Measurements from ENCODE around the gene PSME3IP1. TPM values are rescaled to one million over a fixed set of nuclear protein-coding genes. Genes with fewer than 3 reads are reported as not detected.
"Not testable (repeated sequence)": the region's sequence is repeated elsewhere in the genome, so short reads cannot be mapped to it uniquely, and the experiment has no call there.

The PSME3IP1 gene
- total RNA-seq, 4 donors from 2014 or later, result 38.8 to 68.9 (median 64.9) TPM

GRCh38 chr16:57113664-57114063, 72.2 kb downstream of the PSME3IP1 start:
- TF ChIP-seq POLR2A (IDR thresholded peaks at IDR 0.05) (no peak), CTCF (IDR thresholded peaks at IDR 0.05) (no peak)
- no peak overlapping the region for H3K4me3 ChIP-seq (ENCODE audit: low read depth, poor library complexity, severe bottlenecking)
- no peak for DNase-seq (ENCODE audit: low spot score in 2 of 2)
- intact Hi-C loops (cut with DNase I; ENCODE audit: low total_unique reads), result no loop called here
- WGBS, 2 donors, result 88 to 90% methylated on average over 5 of the region's 5 CpGs

- no peak overlapping the region for H3K4me3 ChIP-seq (ENCODE audit: low read depth, poor library complexity, severe bottlenecking)
- WGBS, 2 donors, result 84 to 90% methylated on average over 14 of the region's 14 CpGs
- DNase-seq (ENCODE audit: low spot score in 2 of 2), result no peak
- no peak for TF ChIP-seq POLR2A (IDR thresholded peaks at IDR 0.05)
- intact Hi-C loops (cut with DNase I; ENCODE audit: low total_unique reads), result no loop called here
Observed at GRCh38 chr16:57113042-57113453, 72.8 kb downstream of the PSME3IP1 start.

- intact Hi-C loops (cut with DNase I; ENCODE audit: low total_unique reads), result no loop called here
- H3K4me3 ChIP-seq (ENCODE audit: low read depth, poor library complexity, severe bottlenecking), result no peak overlapping the region
- no peak for TF ChIP-seq POLR2A (IDR thresholded peaks at IDR 0.05)
- no peak for TF ChIP-seq CTCF (IDR thresholded peaks at IDR 0.05)
- no peak for DNase-seq (ENCODE audit: low spot score in 2 of 2)
- 69 to 81% methylated on average over 10 of the region's 10 CpGs for WGBS, 2 donors
Observed at GRCh38 chr16:57112403-57113041, 73.3 kb downstream of the PSME3IP1 start.

GRCh38 chr16:57111420-57111819, 74.4 kb downstream of the PSME3IP1 start:
- intact Hi-C loops (cut with DNase I; ENCODE audit: low total_unique reads), result no loop called here
- 93 to 96% methylated on average over 2 of the region's 2 CpGs for WGBS, 2 donors

GRCh38 chr16:57110937-57111336, 74.9 kb downstream of the PSME3IP1 start:
- WGBS, 2 donors, result 89 to 94% methylated on average over 4 of the region's 4 CpGs
- H3K4me3 ChIP-seq (ENCODE audit: low read depth, poor library complexity, severe bottlenecking), result no peak overlapping the region
- TF ChIP-seq POLR2A (IDR thresholded peaks at IDR 0.05), result no peak
- TF ChIP-seq CTCF (IDR thresholded peaks at IDR 0.05), result no peak
- intact Hi-C loops (cut with DNase I; ENCODE audit: low total_unique reads), result no loop called here
- no peak for DNase-seq (ENCODE audit: low spot score in 2 of 2)

More at GRCh38 chr16:57111420-57111819, 74.4 kb downstream of the PSME3IP1 start:
- DNase-seq (ENCODE audit: low spot score in 2 of 2), result no peak
- H3K4me3 ChIP-seq (ENCODE audit: low read depth, poor library complexity, severe bottlenecking), result no peak overlapping the region
- TF ChIP-seq POLR2A (IDR thresholded peaks at IDR 0.05) (no peak), CTCF (IDR thresholded peaks at IDR 0.05) (no peak)

GRCh38 chr16:57109259-57110105, 76.4 kb downstream of the PSME3IP1 start:
- intact Hi-C loops (cut with DNase I; ENCODE audit: low total_unique reads); DNase-seq (ENCODE audit: low spot score in 2 of 2); H3K4me3 ChIP-seq (ENCODE audit: low read depth, poor library complexity, severe bottlenecking): not testable (repeated sequence)
- WGBS, 2 donors, result 86 to 89% methylated on average over 10 of the region's 10 CpGs

Measured in lower leg skin (tissue), 4 donors.